ENCODE measurements around the gene CALML6.

DNA sequence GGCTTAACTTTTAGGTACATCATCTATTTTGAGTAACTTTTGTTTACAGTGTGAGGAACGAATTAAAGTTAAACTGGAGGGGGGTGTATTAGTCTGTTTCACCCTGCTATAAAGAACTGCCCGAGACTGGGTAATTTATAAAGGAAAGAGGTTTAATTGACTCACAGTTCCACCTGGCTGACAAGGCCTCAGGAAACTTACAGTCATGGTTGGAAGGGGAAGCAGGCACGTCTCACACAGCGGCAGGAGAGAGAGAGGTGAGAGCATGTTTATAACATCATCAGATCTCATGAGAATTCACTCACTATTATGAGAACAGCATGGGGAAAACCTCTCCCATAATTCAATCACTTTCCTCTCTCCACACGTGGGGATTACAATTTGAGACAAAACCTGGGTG, 35.9 kb downstream of the CALML6 start:
- TF ChIP-seq POLR2AphosphoS5 (IDR thresholded peaks at IDR 0.05) (no peak), POLR2A (IDR thresholded peaks at IDR 0.05) (no peak)
- TF ChIP-seq, protein P1, sequence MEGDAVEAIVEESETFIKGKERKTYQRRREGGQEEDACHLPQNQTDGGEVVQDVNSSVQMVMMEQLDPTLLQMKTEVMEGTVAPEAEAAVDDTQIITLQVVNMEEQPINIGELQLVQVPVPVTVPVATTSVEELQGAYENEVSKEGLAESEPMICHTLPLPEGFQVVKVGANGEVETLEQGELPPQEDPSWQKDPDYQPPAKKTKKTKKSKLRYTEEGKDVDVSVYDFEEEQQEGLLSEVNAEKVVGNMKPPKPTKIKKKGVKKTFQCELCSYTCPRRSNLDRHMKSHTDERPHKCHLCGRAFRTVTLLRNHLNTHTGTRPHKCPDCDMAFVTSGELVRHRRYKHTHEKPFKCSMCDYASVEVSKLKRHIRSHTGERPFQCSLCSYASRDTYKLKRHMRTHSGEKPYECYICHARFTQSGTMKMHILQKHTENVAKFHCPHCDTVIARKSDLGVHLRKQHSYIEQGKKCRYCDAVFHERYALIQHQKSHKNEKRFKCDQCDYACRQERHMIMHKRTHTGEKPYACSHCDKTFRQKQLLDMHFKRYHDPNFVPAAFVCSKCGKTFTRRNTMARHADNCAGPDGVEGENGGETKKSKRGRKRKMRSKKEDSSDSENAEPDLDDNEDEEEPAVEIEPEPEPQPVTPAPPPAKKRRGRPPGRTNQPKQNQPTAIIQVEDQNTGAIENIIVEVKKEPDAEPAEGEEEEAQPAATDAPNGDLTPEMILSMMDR (IDR thresholded peaks at IDR 0.05): no peak

Data from breast epithelium (tissue), 3 donors.